KOPT-K1 (cell line): ENCODE measurements around the gene ACO1.

Source experiments
- H3K27ac ChIP-seq: fragments of 200-600 bp; sonication (generic); 2 replicates; pipeline ENCODE4 v1.5.1; 2016; ENCODE audit warnings: antibody characterized with exemption, mild to moderate bottlenecking, low read depth, low read length; ENCODE audit not compliant: poor library complexity, severe bottlenecking
- H3K36me3 ChIP-seq: fragments of 200-600 bp; sonication (generic); 2 replicates; pipeline ENCODE4 v1.5.1; 2017; ENCODE audit warnings: antibody characterized with exemption, mild to moderate bottlenecking, low read length, moderate library complexity; ENCODE audit not compliant: insufficient read depth
- H3K9me3 ChIP-seq: fragments of 200-600 bp; sonication (generic); 2 replicates; pipeline ENCODE4 v1.5.1; 2017; ENCODE audit warnings: antibody characterized with exemption, low read length, mild to moderate bottlenecking; ENCODE audit not compliant: insufficient read depth, poor library complexity, severe bottlenecking

The ACO1 gene

GRCh38 chr9:32371279-32371678 is 13.2 kb upstream of the ACO1 start:
- no peaks in the 10 kb centered on the region for H3K36me3 ChIP-seq
- no peaks in the 10 kb centered on the region for H3K9me3 ChIP-seq
- H3K27ac ChIP-seq, result no peak overlapping the region

- Histone ChIP-seq H3K9me3 (no peaks in the 10 kb centered on the region), H3K27ac (no peak overlapping the region), H3K36me3 (no peaks in the 10 kb centered on the region)
These were observed 12.8 kb upstream of the ACO1 start for GRCh38 chr9:32371679-32372078.

GRCh38 chr9:32376285-32376684 is 8.2 kb upstream of the ACO1 start:
- Histone ChIP-seq H3K36me3 (no peaks in the 10 kb centered on the region), H3K9me3 (no peaks in the 10 kb centered on the region), H3K27ac (no peak overlapping the region)

- H3K9me3 ChIP-seq, result no peaks in the 10 kb centered on the region
- no peak overlapping the region for H3K27ac ChIP-seq
- no peaks in the 10 kb centered on the region for H3K36me3 ChIP-seq
These were observed 5.9 kb upstream of the ACO1 start for GRCh38 chr9:32378496-32378895.

DNA sequence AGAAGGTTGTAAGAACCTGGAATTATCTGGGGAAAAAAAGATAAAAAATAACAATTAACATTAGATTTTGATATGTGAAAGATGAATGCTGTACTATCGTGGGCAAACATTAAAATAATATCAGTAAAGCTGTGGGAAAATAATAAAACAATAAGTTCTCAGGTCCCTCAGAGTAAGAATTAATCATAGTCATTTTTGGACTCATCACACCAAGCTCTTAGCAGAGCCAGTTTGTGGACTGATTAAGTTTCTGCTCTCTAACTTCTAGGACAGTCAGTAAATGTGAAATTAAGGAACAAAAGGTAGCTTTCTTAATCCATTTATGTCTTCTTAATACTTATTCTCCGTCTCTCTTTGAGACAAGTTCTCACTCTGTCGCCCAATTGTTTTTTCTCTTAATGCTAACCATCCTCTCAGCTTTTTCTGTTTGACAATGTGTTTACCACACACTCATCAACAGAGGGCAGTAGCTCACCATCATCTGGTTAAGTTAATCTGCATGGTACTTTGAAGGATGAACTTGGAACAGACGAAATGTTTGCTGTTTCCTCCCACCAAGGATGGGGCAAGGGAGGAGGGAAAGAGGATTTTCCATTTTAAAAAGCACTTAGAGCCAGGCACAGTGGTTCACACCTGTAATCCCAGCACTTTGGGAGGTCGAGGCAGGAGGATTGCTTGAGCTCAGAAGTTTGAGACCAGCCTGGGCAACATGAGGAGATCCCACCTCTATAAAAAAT is 5.3 kb upstream of the ACO1 start:
- H3K36me3 ChIP-seq, result no peaks in the 10 kb centered on the region
- no peaks in the 10 kb centered on the region for H3K9me3 ChIP-seq
- H3K27ac ChIP-seq, result no peak overlapping the region

DNA sequence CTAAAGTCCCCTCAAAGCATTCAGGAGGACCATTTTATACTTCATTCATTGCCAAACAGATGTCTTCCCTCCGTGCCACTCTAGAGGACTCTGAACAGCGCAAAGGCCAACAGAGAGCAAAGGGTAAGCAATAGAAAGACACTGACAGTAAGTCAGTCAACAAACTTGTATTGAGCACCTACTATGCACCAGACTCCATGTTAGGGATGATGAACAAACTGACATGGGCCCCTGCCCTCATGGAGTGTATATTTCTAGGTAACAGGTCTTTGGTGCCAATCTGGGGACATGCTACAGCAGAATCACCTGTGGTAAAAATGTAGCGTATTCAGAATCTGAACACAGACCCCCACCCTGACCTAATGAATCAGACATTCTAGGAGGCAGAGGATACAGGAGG is 3.5 kb upstream of the ACO1 start:
- H3K36me3 ChIP-seq, result no peaks in the 10 kb centered on the region
- no peaks in the 10 kb centered on the region for H3K9me3 ChIP-seq
- no peak overlapping the region for H3K27ac ChIP-seq

GRCh38 chr9:32382565-32383320 is 1.7 kb upstream of the ACO1 start:
- Histone ChIP-seq H3K27ac (no peak overlapping the region), H3K9me3 (no peaks in the 10 kb centered on the region), H3K36me3 (no peaks in the 10 kb centered on the region)

DNA sequence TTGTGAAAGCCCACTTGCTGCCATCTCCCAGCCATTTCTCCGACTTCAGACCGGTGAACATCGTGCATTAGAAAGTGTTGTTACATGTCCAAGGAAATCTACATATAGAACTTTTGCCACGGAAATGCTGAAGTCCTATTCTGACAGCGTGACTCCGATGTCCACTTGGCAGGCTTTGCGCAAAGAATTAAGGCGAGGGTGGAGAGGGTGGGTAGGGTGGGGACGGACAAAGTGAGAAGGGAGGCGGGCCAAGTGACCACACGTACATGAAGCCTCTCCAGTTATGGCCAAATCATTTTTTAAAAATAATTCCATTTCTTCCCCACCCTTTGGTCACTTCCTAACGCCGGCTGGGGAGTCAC is 460 bp upstream of the ACO1 start:
- H3K9me3 ChIP-seq, result no peaks in the 10 kb centered on the region
- peak overlapping the region; percentile 57 for H3K27ac ChIP-seq
- no peaks in the 10 kb centered on the region for H3K36me3 ChIP-seq

DNA sequence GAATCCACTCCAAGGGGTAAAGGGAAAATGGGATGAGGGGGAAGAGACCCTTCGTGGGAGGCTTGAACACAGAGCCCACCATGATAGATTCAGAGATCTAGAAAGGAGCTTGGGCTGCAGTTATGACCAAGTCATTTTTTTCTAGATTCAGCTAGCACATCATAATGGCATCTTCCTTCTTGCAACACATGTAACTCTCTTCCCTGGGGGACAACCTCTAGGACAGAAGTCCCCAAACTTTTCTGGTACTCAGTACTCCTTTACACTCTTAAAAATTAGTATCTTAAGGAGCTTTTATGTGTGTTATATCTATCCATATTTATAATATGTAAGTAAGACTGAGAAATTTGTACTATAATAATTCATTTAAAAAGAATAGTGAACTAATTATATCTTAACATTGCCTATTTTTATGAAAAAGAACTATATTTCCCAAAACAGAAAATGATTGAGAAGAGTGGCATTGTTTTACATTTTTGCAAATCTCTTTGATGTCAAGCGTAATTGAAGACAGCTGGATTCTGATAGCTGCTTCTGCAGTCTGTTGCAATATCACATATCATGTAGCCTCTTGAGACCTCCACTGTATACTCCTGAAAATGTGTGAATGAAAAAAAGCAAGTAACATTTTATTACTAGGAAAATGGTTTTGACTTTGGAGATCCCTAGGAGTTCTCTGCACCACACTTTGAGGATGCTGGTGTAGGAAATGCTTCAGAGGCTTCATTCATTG is 875 bp downstream of the ACO1 start:
- no peaks in the 10 kb centered on the region for H3K36me3 ChIP-seq
- H3K27ac ChIP-seq, result no peak overlapping the region
- no peaks in the 10 kb centered on the region for H3K9me3 ChIP-seq

DNA sequence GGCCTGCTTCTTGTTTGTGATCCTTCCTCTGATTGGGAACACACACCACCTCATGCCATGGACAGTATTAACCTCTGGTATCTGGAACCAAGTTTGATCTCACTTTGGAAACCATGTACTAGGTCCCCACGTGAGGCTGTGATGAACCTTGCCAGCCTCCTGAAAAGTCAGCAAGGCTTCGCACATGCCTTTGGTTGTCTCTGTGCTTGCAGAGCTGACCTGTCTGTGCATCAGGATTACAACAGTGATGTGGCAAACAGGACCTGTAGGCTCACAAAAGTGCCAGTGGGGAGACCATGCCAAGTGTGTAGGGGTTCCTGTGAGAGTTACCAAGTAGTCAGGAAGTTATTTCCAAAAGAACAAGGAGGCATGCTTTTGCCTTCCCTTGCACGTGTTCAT is 1.4 kb downstream of the ACO1 start:
- H3K36me3 ChIP-seq, result no peaks in the 10 kb centered on the region
- H3K27ac ChIP-seq, result no peak overlapping the region
- H3K9me3 ChIP-seq, result no peaks in the 10 kb centered on the region

- H3K9me3 ChIP-seq, result no peaks in the 10 kb centered on the region
- H3K36me3 ChIP-seq, result no peaks in the 10 kb centered on the region
- no peak overlapping the region for H3K27ac ChIP-seq
These were observed 2.8 kb downstream of the ACO1 start for GRCh38 chr9:32387256-32387655.

DNA sequence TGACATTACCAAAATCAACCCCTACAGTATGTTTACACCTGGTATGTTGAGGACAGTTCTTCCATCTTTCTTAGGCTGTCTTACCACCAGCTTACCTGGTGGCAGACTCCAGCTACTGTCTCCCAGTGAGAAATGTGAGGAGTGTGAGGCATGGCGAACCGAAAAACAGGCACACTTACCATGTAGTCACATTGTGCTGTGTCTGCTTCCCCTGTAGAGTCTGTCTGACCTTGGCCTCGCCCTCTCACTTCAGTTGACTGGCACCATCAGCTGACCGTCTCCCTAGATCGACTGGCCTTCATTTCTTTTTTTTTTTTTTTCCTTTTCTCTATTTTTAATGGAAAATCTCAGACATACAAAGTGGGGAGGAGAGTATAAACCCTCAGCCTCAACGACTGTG is 4.9 kb downstream of the ACO1 start:
- H3K36me3 ChIP-seq, result no peaks in the 10 kb centered on the region

GRCh38 chr9:32393911-32394310 is 9.5 kb downstream of the ACO1 start:
- H3K27ac ChIP-seq, result no peak overlapping the region

More for the DNA sequence above, 4.9 kb downstream of the ACO1 start:
- Histone ChIP-seq H3K27ac (no peak overlapping the region), H3K9me3 (no peaks in the 10 kb centered on the region)

GRCh38 chr9:32394381-32395049 is 10.1 kb downstream of the ACO1 start:
- no peaks in the 10 kb centered on the region for H3K9me3 ChIP-seq
- H3K36me3 ChIP-seq, result no peaks in the 10 kb centered on the region
- no peak overlapping the region for H3K27ac ChIP-seq

More at GRCh38 chr9:32393911-32394310, 9.5 kb downstream of the ACO1 start:
- Histone ChIP-seq H3K36me3 (no peaks in the 10 kb centered on the region), H3K9me3 (no peaks in the 10 kb centered on the region)
